ENCODE data around the gene GCC2. TPM values are rescaled to one million over a fixed set of nuclear protein-coding genes. Genes with fewer than 3 reads are reported as not detected.

GCC2 gene
- total RNA-seq, 1 experiment from 2014 or later, result 28.2 TPM

DNA sequence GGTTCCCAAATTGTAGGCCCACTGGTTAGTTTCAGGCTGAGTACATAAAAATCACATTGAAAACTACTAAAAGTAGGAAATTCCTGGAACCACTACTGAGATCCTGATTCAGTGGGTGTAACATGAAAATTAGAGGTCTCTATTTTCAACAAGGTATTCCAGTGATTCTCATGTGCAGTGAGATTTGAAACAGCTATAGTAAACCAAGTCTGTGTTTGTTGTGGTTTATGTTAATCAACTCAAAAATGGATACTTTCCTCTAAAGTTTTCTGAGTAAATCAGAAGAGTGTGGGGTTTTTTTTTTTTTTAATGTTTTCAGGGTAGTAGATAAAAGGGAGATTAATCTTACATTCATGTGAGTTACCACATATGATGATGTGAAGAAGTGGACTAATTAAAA lies 42.8 kb downstream of the GCC2 start:
- no peaks in the 10 kb centered on the region for H3K9me3 ChIP-seq (ENCODE audit: control insufficient read depth in 1 of 2, insufficient read depth in 1 of 2, low read depth in 1 of 2, low read length in 2 of 2)
- ChIA-PET RAD21 (ENCODE audit: low non-redundant PET in 1 of 2, low total read pairs in 2 of 2, uncharacterized antibody in 2 of 2, unreplicated experiment in 2 of 2) (no interaction called here), CTCF (no interaction called here), POLR2A (no interaction called here)
- H4K20me1 ChIP-seq (ENCODE audit: insufficient read depth), result no peaks in the 10 kb centered on the region
- no peak overlapping the region for H3K4me2 ChIP-seq (ENCODE audit: low read length)
- DNase-seq (ENCODE audit: low read depth, low spot score) (no peak), ATAC-seq (no peak)
- TF ChIP-seq, protein P1, sequence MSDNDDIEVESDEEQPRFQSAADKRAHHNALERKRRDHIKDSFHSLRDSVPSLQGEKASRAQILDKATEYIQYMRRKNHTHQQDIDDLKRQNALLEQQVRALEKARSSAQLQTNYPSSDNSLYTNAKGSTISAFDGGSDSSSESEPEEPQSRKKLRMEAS (IDR thresholded peaks at IDR 0.05), result no peak
- TF ChIP-seq RAD21 (IDR thresholded peaks at IDR 0.05; ENCODE audit: low read depth) (no peak), POLR2AphosphoS5 (IDR thresholded peaks at IDR 0.05; ENCODE audit: low read depth, low read length) (no peak), SRF (IDR thresholded peaks at IDR 0.05; ENCODE audit: low read depth) (no peak), ELF1 (IDR thresholded peaks at IDR 0.05; ENCODE audit: borderline replicate concordance, low read depth) (no peak), FOSL1 (IDR thresholded peaks at IDR 0.05; ENCODE audit: low read depth) (no peak), SIN3A (IDR thresholded peaks at IDR 0.05; ENCODE audit: low read depth) (no peak), EZH2 (IDR thresholded peaks at IDR 0.05) (no peak), CEBPB (IDR thresholded peaks at IDR 0.05; ENCODE audit: low read depth) (no peak), JUND (IDR thresholded peaks at IDR 0.05) (no peak), POLR2A (IDR thresholded peaks at IDR 0.05; ENCODE audit: borderline replicate concordance, extremely low read depth, insufficient read depth, insufficient read length) (no peak), EZH2phosphoT487 (IDR thresholded peaks at IDR 0.05; ENCODE audit: borderline replicate concordance) (no peak), ZNF274 (IDR thresholded peaks at IDR 0.05; ENCODE audit: low read depth, low read length) (no peak), CBX3 (IDR thresholded peaks at IDR 0.05; ENCODE audit: low read depth) (no peak), EGR1 (IDR thresholded peaks at IDR 0.05; ENCODE audit: low read depth) (no peak), TCF7L2 (IDR thresholded peaks at IDR 0.05; ENCODE audit: borderline replicate concordance, extremely low read depth, insufficient read depth, insufficient read length) (no peak), SP1 (IDR thresholded peaks at IDR 0.05; ENCODE audit: low read depth) (no peak)
- TF ChIP-seq, protein P2, sequence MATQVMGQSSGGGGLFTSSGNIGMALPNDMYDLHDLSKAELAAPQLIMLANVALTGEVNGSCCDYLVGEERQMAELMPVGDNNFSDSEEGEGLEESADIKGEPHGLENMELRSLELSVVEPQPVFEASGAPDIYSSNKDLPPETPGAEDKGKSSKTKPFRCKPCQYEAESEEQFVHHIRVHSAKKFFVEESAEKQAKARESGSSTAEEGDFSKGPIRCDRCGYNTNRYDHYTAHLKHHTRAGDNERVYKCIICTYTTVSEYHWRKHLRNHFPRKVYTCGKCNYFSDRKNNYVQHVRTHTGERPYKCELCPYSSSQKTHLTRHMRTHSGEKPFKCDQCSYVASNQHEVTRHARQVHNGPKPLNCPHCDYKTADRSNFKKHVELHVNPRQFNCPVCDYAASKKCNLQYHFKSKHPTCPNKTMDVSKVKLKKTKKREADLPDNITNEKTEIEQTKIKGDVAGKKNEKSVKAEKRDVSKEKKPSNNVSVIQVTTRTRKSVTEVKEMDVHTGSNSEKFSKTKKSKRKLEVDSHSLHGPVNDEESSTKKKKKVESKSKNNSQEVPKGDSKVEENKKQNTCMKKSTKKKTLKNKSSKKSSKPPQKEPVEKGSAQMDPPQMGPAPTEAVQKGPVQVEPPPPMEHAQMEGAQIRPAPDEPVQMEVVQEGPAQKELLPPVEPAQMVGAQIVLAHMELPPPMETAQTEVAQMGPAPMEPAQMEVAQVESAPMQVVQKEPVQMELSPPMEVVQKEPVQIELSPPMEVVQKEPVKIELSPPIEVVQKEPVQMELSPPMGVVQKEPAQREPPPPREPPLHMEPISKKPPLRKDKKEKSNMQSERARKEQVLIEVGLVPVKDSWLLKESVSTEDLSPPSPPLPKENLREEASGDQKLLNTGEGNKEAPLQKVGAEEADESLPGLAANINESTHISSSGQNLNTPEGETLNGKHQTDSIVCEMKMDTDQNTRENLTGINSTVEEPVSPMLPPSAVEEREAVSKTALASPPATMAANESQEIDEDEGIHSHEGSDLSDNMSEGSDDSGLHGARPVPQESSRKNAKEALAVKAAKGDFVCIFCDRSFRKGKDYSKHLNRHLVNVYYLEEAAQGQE (IDR thresholded peaks at IDR 0.05; ENCODE audit: low read depth), result no peak
- TF ChIP-seq, protein P3, sequence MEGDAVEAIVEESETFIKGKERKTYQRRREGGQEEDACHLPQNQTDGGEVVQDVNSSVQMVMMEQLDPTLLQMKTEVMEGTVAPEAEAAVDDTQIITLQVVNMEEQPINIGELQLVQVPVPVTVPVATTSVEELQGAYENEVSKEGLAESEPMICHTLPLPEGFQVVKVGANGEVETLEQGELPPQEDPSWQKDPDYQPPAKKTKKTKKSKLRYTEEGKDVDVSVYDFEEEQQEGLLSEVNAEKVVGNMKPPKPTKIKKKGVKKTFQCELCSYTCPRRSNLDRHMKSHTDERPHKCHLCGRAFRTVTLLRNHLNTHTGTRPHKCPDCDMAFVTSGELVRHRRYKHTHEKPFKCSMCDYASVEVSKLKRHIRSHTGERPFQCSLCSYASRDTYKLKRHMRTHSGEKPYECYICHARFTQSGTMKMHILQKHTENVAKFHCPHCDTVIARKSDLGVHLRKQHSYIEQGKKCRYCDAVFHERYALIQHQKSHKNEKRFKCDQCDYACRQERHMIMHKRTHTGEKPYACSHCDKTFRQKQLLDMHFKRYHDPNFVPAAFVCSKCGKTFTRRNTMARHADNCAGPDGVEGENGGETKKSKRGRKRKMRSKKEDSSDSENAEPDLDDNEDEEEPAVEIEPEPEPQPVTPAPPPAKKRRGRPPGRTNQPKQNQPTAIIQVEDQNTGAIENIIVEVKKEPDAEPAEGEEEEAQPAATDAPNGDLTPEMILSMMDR (IDR thresholded peaks at IDR 0.05 in 2 of 3, conservative IDR thresholded peaks at IDR 0.05 in 1 of 3; ENCODE audit: borderline replicate concordance in 1 of 3, insufficient read depth in 1 of 3, low read depth in 2 of 3, low read length in 2 of 3), result no peak
- TF ChIP-seq, protein P4, sequence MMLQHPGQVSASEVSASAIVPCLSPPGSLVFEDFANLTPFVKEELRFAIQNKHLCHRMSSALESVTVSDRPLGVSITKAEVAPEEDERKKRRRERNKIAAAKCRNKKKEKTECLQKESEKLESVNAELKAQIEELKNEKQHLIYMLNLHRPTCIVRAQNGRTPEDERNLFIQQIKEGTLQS (IDR thresholded peaks at IDR 0.05), result no peak
- BruUV-seq (replicated peaks), result no TSS peak
- H3K36me3 ChIP-seq (ENCODE audit: control insufficient read depth in 1 of 2, insufficient read depth in 2 of 2, low read length in 2 of 2), result peaks cover 4 to 15% of the 10 kb centered on the region in 2 experiments; a peak in 3 of 4 replicates
- no peak overlapping the region for H3K4me3 ChIP-seq (replicated peaks in 1 of 2; ENCODE audit: low read depth in 1 of 2, low read length in 2 of 2)
- no peak overlapping the region for H2AFZ ChIP-seq (ENCODE audit: low read depth, low read length, poor library complexity, severe bottlenecking)
- H3K27ac ChIP-seq (ENCODE audit: low read depth, low read length), result no peak overlapping the region
- H3K27me3 ChIP-seq (ENCODE audit: insufficient read depth, low read length), result no peaks in the 10 kb centered on the region
- H3K79me2 ChIP-seq (ENCODE audit: insufficient read depth, low read length), result no peaks in the 10 kb centered on the region
- intact Hi-C loops (cut with micrococcal nuclease), result no loop called here
- H3K9ac ChIP-seq (ENCODE audit: low read length), result no peak overlapping the region
- H3K4me1 ChIP-seq (ENCODE audit: control insufficient read depth in 1 of 2, insufficient read depth in 2 of 2, low read length in 2 of 2), result no peaks in the 10 kb centered on the region
- no peaks in the 10 kb centered on the region for H3K9me2 ChIP-seq (ENCODE audit: insufficient read depth)
